HG03280 (cell line): ENCODE data around the gene MAPKAP1.

Experiments
- ATAC-seq: cut with Tn5 transposase; IDR thresholded peaks from one replicate; pipeline ENCODE4 v1.9.1; 2021; ENCODE audit warnings: mild to moderate bottlenecking, moderate library complexity; ENCODE audit not compliant: unreplicated experiment

Gene MAPKAP1

GRCh38 chr9:125706651-125707471 lies at the start of gene MAPKAP1:
MAPKAP1 (minus strand) TSS chr9:125707208; CDS start chr9:125672574, 34,634 bp downstream.
- ATAC-seq = peak; percentile 94

GRCh38 chr9:125756518-125756917 lies 49.5 kb upstream of the MAPKAP1 start:
- no peak for ATAC-seq

DNA sequence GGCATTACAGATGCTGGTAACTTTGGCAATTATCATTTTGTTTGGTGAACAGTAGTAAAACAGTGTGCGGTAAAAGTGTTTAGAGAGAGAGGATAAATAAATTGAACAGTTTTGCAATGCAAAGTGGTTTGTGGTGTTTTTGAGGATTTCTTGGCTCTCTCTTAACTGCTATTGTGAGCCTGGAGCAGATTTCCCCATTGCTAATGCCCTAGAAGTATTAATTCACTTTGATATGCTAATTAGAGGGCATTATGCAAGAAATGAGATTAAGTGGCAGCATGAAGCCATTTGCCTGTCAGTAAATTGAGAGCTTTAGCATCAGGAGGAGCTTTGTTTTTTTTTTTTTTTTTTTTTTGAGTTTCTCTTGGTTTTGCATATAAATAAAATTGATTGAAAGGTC lies 48.3 kb upstream of the MAPKAP1 start:
- no peak for ATAC-seq

DNA sequence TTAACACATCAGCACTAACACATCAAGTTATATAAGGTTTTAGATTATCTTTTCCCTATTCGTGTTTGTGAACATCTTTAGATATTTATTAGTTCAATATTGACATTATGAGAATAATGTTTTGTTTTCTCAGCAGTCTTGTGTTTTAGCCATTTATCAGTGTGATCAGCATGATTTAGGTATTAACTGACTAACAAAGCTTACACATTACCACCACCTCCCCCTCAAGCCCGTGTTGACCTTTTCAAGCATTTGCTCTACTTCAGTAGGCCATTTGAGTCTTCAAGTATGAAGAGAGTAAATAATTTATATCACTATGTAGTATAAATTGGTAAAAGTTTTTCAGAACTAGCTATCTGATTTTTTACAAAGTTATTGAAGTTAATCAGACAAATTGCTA lies 47.1 kb upstream of the MAPKAP1 start:
- ATAC-seq = no peak

- ATAC-seq = no peak
Observed at GRCh38 chr9:125752070-125752628, 45.1 kb upstream of the MAPKAP1 start.

GRCh38 chr9:125750627-125751011 lies 43.6 kb upstream of the MAPKAP1 start:
- ATAC-seq = no peak

DNA sequence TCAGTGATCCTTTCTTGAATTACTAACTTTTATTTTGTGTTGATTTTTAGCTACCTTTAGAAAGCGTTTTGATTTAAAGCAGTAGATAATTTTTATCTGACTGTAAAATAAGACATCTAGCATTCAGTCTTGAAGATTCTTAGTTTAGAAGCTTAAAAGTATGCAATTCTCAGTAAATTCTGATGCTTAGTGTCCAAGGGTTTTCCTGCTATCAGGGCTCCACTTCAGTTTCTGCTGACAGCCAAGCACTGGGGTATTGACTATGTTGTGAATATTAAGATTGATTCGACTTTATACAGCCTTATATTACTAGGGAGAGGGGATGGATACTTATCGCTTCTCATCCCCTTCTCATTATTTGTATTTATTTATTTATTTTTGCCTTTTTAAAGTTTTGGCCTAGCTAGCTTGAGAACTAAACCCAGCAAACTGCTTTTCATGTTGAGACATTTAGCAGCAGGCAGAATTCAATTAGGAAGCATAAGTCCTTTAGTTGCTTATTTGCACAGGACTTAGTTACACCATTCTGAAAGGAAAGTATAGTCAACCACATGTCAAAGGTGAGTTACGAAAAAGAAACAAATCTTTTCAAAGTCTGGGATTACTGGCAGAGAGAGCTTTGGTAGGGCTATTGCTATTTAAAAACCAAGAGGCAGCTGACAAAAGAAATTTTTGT lies 43.1 kb upstream of the MAPKAP1 start:
- ATAC-seq = no peak

DNA sequence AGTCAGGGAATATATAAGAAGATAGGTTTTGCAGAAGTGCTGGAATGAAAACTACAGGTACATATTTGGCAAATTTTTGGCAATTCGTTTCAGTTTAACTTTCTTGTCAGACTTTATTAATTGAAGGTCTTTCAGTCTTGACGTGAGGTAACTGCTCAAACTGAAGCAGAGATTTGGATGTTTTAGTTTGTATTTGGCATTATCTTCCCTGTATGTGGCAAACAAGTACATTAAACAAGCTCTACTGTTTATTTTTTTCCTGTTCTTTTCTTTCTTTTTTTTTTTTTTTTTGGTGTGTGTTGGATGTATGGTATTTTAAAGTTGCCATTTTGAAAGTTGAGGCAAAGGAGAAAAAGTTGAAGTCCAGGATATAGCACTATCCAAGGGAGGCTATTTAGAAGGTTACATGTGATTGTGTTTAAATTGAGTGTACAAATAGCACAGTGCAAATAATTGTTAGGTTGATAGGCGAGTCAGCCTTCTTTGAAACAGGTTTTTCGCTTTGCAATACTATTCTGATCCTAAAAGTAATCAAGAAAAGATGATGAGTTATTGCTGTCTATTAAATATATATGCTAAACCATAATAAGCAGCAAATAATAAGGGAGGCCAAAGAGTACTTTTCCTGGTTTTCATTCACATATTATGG lies 42.4 kb upstream of the MAPKAP1 start:
- ATAC-seq = no peak

GRCh38 chr9:125748446-125749099 lies 41.6 kb upstream of the MAPKAP1 start:
- ATAC-seq = no peak

DNA sequence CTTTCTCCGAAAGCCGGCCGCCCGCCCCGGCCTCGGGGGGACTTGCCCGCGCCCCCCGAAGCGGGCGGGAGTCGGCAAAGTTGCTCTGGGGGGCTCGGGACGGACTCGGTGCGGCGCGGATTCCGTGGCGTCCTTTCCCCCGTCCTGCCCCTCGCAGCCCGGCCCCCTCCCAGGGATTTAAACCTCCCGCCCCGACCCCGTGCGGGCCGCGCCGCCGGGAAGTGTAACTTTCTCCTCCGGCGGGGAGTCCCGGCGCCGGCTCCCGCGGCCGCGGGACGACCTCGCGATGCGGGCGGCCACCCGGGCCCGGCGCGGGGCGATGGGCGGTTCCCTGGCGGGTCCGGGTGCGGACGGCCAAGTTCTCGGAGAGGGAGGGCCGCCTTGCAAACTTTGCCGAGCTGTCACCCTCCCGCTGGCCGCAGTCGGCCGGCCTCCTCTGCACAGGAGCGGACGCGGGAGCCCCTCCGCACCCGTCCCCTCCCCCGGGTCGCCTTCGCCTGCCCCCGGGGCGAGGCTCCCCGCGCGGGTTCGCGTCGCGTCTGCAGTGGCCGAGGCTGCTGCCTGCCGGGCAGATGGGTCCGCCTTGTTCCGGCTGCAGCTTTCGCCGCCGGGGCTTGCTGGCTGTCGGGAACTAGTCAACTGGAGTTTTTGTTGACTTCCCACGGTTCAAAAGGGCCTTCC lies 40.9 kb upstream of the MAPKAP1 start:
- no peak for ATAC-seq

- peak; percentile 14 for ATAC-seq
Observed at GRCh38 chr9:125747053-125747764, 40.2 kb upstream of the MAPKAP1 start, which contains the start of gene PBX3. PBX3 (plus strand) TSS chr9:125747373.

DNA sequence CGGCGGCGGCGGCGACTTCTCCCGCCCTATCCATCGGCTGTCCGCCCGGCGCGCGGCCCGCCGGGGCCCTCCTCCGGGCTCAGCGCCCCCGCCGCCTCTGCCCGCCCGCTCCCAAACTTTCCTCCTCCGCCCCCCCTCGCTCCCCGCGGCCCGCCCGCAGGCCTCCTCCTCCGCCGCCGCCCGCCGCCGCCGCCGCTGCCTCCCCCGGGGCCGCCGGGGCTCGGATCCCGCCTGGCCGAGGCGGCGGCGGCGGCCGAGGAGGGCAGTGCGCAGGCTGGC lies 39.7 kb upstream of the MAPKAP1 start:
- no peak for ATAC-seq

DNA sequence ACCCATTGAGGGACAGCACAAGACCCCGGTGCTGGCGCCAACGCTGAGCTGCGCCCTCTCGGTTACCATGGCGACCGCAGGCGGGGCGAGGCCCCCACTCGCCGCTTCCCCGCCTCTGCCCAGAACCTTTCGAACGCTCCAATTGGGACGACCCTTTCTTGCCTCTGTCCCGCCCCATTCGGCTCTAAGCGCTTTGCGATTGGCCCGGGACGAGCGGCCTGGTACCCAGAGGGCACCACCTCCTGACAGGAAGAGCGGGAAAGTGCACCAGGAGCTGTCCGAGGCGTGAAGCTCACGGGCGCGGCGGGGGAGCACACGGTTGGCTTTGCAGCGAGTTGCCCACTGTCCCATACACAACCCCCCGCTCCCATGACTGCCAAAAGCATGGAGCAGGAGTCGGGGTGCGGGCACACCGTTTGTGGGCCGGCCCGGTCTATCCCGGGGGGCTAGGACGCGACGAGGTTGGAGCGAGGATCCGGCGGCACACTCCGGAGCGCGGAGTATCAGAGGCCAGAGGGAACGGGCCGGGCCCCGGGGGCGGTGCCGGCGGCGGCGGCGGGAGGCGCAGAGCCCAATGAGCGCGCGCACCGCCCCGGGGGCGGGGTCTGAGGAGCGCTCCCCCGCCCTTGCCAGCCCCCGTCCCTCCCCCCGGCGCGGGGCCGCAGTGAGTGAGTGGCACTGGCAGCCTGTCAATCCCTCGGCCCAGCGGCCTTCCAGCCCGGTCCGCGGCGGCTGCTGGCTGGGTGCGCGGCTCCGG lies 39.2 kb upstream of the MAPKAP1 start:
- ATAC-seq = peak; percentile 64

DNA sequence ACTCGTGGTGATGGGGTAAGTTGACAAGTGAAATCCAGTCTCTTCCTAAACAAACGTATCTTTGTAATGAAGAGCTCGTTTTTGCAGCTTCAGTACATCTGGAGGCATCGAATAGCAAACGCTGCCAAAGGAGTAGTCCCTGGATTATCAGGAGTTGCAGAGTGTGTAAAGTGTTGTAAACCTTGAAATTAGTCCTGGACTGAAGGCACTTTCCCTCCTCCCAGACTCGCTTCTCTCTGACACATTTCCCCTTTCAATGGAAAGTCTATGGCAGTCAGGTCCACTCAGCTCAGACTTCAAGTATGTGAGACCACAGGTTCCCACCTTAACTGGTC lies 38.6 kb upstream of the MAPKAP1 start:
- ATAC-seq = no peak

DNA sequence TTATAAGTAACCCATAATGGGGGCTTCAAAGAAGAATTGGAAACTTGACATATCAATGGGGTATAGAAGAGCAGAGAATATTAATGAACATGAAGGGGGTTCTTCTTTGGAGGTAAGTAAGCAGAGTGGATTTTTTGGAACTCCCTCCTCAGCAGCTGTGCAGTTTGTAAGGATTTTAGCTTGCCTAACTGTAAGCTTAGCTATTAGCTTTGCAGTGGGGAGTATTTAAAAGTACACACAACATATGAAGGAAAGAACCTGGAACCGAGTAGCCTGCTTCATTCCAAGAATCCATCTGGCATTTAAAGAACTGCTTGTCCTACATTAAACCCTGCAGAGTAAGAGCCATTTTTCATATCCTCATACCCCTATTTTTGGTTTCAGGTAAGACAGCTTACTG lies 38.0 kb upstream of the MAPKAP1 start:
- no peak for ATAC-seq

DNA sequence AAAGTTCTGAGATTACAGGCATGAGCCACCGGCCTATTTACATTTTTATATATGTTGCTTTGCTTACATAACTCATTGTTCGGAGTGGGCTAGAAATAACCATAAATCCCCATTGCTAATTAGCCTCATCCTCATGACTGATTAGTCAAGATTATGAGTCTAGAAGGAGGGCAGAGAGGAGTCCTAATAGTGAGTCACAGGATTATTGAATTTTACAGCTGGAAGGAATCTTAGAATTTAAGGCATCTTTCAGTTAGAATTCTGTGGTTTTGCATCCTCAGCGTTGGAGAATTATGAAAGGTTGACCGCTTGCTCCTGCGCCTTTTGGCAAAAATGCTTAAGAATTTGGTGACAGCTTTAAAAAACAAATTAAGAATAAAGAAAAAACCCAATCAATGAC lies 37.6 kb upstream of the MAPKAP1 start:
- no peak for ATAC-seq

DNA sequence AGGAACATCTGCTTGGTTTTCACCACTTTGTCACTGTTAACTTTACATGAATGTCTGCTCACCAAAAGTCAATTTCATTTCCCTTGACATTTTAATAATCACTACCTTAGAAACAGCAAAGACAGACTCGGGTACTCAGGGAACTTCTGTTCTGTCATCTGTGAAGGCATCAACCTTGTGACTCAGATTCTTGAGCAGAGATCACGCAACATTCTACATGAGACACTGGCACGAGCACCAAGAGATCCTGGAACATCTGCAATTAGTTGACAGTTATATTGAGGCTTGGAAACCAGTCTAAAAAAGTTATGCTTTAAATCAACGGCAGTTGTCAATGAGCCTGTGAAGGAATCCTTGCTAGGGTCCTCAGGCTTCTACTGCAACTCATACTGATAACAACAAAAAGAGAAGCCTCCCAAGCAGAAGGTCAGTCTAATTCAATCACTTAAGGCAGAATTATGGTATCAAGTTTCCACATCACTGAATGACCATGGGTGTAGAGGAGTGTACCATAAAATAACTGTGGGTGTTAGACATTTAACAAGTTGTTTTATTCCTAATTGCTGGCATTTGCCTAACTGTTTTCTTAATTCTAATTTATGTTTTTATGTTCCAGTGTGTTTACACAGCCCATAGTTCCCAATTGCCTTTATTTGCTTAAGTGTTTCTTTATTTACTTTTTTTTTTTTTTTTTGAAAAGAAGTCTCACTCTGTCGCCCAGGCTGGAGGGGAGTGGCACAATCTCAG lies 36.8 kb upstream of the MAPKAP1 start:
- ATAC-seq = no peak

DNA sequence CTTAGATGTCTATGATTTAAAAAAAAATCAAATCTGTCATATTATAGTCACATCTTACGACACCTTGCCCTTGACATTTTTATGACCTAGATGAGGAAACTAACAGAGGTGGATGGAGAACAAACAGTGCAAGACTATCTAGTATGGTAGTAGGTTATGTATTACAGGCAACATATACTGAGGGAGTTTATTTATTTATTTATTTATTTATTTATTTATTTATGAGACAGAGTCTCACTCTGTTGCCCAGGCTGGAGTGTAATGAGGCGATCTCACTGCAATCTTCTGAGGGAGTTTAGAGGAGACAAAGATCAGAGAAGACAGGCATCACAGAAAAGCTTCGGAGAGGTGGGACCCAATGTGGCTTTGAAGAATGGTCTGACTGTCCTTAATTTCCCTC lies 35.6 kb upstream of the MAPKAP1 start:
- no peak for ATAC-seq

DNA sequence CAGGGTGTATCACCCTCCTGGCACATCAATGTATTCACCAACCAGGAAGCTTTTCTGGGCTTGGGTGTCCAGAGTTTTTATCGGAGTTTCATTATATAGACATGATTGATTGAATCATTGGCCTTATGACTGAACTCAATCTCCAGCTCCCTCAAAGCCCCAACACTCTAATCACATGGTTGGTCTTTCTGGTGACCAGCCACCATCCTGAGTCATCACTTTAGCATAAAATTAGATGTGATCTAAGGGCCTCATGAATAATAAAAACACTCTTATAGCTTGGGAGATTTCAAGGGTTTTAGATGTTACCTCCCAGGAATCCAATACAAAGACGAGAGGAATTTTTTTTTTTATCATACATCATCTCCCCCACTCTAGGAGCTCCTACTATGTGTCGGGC lies 32.4 kb upstream of the MAPKAP1 start:
- no peak for ATAC-seq
